HepG2 (cell line): ENCODE results near the gene SEMA4B. TPM values are rescaled to one million over a fixed set of nuclear protein-coding genes. Genes with fewer than 3 reads are reported as not detected.

Source experiments
- ARID2 ChIP-seq: sonication (generic); formaldehyde crosslinking; IDR thresholded peaks from 2 replicates; pipeline ENCODE4 v1.8.1; 2022; ENCODE audit warnings: mild to moderate bottlenecking, missing genetic modification reagents, borderline replicate concordance
- CHD2 ChIP-seq: IDR thresholded peaks from 2 replicates; pipeline ENCODE4 v1.6.1; 2011; ENCODE audit warnings: low read depth, low read length, improper control_type of control experiment
- EHMT2 ChIP-seq: fragments of 200-600 bp; sonication (generic); IDR thresholded peaks from 2 replicates; pipeline ENCODE4 v1.7.0; 2017; ENCODE audit warnings: antibody characterized with exemption, low read depth, low read length, borderline replicate concordance
- ELF1 ChIP-seq: sonication (generic); formaldehyde crosslinking; IDR thresholded peaks from 2 replicates; pipeline ENCODE4 v1.4.0; 2020; ENCODE audit warnings: missing genetic modification reagents
- ELF4 ChIP-seq: sonication (generic); formaldehyde crosslinking; IDR thresholded peaks from 2 replicates; pipeline ENCODE4 v1.5.0; 2020; ENCODE audit warnings: missing genetic modification reagents, mild to moderate bottlenecking, moderate library complexity, borderline replicate concordance
- FOSL2 ChIP-seq: sonication (generic); formaldehyde crosslinking; IDR thresholded peaks from 2 replicates; pipeline ENCODE4 v1.4.0; 2020; ENCODE audit warnings: missing genetic modification reagents
- MAFF ChIP-seq: IDR thresholded peaks from 2 replicates; pipeline ENCODE4 v1.6.1; 2011; ENCODE audit warnings: low read depth, low read length, improper control_type of control experiment
- NCOA1 ChIP-seq: sonication (generic); formaldehyde crosslinking; IDR thresholded peaks from 2 replicates; pipeline ENCODE4 v1.9.0; 2021; ENCODE audit warnings: missing genetic modification reagents
- SP4 ChIP-seq: sonication (generic); formaldehyde crosslinking; IDR thresholded peaks from 2 replicates; pipeline ENCODE4 v1.8.1; 2023; ENCODE audit warnings: mild to moderate bottlenecking, missing genetic modification reagents
- TP53 ChIP-seq: sonication (generic); formaldehyde crosslinking; conservative IDR thresholded peaks from 2 replicates; pipeline ENCODE4 v1.4.0; 2020; ENCODE audit warnings: missing genetic modification reagents
- ZNF292 ChIP-seq: sonication (generic); formaldehyde crosslinking; IDR thresholded peaks from 2 replicates; pipeline ENCODE4 v1.8.1; 2022; ENCODE audit warnings: mild to moderate bottlenecking, low read depth, missing genetic modification reagents, borderline replicate concordance
- ZNF3 ChIP-seq: IDR thresholded peaks from 2 replicates; pipeline ENCODE4 v1.7.0; 2017; ENCODE audit warnings: inconsistent platforms
- ZNF552 ChIP-seq: sonication (generic); formaldehyde crosslinking; IDR thresholded peaks from 2 replicates; pipeline ENCODE4 v1.9.0; 2022; ENCODE audit warnings: missing genetic modification reagents, mild to moderate bottlenecking, borderline replicate concordance
- polyA plus RNA-seq, 8 experiments: library from polyadenylated mRNA; depleted of rRNA in 3 of 8; stranded (reverse) in 7 of 8; unstranded in 1 of 8; fragments of >200 nt; fragmentation: Illumina TruSeq in 4 of 8; extraction: Trizol in 4 of 8; gene quantifications; 2 replicates each; pipeline versions ENCODE4 v1.2.1 to v1.2.3, GENCODE V29; 2011 to 2016; ENCODE audit warnings: low read depth in 4 of 8, missing spikeins in 1 of 8, mixed read lengths in 1 of 8; ENCODE audit not compliant: insufficient read depth in 1 of 8
- total RNA-seq, 5 experiments: library from RNA; depleted of rRNA; stranded (reverse); fragments of >200 nt; fragmentation: Illumina TruSeq; extraction: Trizol; gene quantifications; 2 replicates each; pipeline ENCODE4 v1.2.3, GENCODE V29; 2016; ENCODE audit warnings: low read depth in 1 of 5
- TF ChIP-seq, protein P1 (sequence below): sonication (generic); formaldehyde crosslinking; IDR thresholded peaks from 2 replicates; pipeline ENCODE4 v1.4.0; 2020; ENCODE audit warnings: missing genetic modification reagents
- TF ChIP-seq, protein P2 (sequence below): sonication (generic); formaldehyde crosslinking; IDR thresholded peaks from 2 replicates; pipeline ENCODE4 v1.4.0; 2020; ENCODE audit warnings: missing genetic modification reagents
- TF ChIP-seq, protein P3 (sequence below): sonication (generic); formaldehyde crosslinking; IDR thresholded peaks from 2 replicates; pipeline ENCODE4 v1.4.0; 2020; ENCODE audit warnings: low read depth, mild to moderate bottlenecking, missing genetic modification reagents
- TF ChIP-seq, protein P4 (sequence below): sonication (generic); formaldehyde crosslinking; IDR thresholded peaks from 2 replicates; pipeline ENCODE4 v1.5.1; 2020; ENCODE audit warnings: missing genetic modification reagents, mild to moderate bottlenecking, borderline replicate concordance

Gene SEMA4B
- total and polyA plus RNA-seq, 2 of the 13 experiments (the other 11 are each of a cell fraction or from before 2014, with no cell fraction given), result 2.1 to 17.0 TPM

DNA sequence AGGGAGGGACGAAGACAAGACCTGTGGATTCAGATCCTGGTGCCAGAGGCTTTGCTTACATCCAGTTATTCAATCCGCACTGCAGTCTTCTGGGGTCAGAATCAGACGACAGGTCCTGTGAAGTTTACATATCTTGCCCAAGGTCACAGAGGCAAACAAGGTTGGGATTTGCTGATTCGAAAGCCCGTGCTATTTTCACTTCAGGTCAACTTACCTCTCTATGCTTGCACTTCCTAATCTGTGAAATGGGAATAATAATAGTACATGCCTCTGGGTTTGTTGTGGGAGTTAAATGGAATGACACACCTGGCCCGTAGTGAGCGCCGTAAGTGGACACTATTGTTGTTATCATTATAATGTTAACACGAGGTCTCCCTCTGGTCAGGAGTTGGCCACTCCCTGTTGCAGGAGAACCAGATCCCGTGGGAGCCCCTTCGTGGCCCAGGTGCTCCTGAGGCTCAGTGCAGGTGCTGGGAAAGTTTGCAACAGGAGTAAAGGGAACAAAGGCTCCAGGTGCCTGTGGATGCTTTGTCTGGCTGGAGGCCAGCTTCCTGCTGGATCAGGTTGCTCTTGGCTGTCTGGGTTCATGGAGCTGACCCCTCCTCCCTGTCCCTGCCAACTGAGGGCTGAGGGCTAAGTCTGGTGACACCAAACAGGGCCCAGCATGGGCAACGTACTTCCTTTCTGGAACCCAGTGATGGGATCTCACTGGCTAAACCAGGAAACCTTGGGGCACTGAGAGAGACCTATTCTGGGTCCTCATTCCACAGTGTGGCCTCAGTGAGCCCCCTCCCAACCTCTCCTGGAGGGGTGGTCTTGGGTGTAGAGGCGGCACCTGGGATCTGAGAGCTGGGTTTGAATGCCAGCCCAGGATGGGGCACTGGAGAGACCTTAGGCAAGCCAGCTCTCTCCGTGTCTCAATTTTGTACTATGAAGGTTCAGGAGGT is 40.1 kb upstream of the SEMA4B start (continued):
- TF ChIP-seq, protein P1, sequence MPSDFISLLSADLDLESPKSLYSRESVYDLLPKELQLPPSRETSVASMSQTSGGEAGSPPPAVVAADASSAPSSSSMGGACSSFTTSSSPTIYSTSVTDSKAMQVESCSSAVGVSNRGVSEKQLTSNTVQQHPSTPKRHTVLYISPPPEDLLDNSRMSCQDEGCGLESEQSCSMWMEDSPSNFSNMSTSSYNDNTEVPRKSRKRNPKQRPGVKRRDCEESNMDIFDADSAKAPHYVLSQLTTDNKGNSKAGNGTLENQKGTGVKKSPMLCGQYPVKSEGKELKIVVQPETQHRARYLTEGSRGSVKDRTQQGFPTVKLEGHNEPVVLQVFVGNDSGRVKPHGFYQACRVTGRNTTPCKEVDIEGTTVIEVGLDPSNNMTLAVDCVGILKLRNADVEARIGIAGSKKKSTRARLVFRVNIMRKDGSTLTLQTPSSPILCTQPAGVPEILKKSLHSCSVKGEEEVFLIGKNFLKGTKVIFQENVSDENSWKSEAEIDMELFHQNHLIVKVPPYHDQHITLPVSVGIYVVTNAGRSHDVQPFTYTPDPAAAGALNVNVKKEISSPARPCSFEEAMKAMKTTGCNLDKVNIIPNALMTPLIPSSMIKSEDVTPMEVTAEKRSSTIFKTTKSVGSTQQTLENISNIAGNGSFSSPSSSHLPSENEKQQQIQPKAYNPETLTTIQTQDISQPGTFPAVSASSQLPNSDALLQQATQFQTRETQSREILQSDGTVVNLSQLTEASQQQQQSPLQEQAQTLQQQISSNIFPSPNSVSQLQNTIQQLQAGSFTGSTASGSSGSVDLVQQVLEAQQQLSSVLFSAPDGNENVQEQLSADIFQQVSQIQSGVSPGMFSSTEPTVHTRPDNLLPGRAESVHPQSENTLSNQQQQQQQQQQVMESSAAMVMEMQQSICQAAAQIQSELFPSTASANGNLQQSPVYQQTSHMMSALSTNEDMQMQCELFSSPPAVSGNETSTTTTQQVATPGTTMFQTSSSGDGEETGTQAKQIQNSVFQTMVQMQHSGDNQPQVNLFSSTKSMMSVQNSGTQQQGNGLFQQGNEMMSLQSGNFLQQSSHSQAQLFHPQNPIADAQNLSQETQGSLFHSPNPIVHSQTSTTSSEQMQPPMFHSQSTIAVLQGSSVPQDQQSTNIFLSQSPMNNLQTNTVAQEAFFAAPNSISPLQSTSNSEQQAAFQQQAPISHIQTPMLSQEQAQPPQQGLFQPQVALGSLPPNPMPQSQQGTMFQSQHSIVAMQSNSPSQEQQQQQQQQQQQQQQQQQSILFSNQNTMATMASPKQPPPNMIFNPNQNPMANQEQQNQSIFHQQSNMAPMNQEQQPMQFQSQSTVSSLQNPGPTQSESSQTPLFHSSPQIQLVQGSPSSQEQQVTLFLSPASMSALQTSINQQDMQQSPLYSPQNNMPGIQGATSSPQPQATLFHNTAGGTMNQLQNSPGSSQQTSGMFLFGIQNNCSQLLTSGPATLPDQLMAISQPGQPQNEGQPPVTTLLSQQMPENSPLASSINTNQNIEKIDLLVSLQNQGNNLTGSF (CRISPR knock-in tag), result no peak
- TF ChIP-seq, protein P2, sequence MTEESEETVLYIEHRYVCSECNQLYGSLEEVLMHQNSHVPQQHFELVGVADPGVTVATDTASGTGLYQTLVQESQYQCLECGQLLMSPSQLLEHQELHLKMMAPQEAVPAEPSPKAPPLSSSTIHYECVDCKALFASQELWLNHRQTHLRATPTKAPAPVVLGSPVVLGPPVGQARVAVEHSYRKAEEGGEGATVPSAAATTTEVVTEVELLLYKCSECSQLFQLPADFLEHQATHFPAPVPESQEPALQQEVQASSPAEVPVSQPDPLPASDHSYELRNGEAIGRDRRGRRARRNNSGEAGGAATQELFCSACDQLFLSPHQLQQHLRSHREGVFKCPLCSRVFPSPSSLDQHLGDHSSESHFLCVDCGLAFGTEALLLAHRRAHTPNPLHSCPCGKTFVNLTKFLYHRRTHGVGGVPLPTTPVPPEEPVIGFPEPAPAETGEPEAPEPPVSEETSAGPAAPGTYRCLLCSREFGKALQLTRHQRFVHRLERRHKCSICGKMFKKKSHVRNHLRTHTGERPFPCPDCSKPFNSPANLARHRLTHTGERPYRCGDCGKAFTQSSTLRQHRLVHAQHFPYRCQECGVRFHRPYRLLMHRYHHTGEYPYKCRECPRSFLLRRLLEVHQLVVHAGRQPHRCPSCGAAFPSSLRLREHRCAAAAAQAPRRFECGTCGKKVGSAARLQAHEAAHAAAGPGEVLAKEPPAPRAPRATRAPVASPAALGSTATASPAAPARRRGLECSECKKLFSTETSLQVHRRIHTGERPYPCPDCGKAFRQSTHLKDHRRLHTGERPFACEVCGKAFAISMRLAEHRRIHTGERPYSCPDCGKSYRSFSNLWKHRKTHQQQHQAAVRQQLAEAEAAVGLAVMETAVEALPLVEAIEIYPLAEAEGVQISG (CRISPR knock-in tag), result peak; percentile 15; the same call in 1 of the 2 replicates
- TF ChIP-seq, protein P3, sequence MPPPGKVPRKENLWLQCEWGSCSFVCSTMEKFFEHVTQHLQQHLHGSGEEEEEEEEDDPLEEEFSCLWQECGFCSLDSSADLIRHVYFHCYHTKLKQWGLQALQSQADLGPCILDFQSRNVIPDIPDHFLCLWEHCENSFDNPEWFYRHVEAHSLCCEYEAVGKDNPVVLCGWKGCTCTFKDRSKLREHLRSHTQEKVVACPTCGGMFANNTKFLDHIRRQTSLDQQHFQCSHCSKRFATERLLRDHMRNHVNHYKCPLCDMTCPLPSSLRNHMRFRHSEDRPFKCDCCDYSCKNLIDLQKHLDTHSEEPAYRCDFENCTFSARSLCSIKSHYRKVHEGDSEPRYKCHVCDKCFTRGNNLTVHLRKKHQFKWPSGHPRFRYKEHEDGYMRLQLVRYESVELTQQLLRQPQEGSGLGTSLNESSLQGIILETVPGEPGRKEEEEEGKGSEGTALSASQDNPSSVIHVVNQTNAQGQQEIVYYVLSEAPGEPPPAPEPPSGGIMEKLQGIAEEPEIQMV (CRISPR knock-in tag), result no peak
- TF ChIP-seq FOSL2 (CRISPR knock-in tag), result no peak
- no peak for TF ChIP-seq CHD2
- no peak for TF ChIP-seq ELF4 (CRISPR knock-in tag)
- no peak for TF ChIP-seq ZNF552 (CRISPR knock-in tag)
- TF ChIP-seq TP53 (CRISPR knock-in tag), result 0 out of 2 replicates have a peak, but pooled peaks have one; percentile 76
- no peak for TF ChIP-seq NCOA1 (CRISPR knock-in tag)
- TF ChIP-seq ARID2, result no peak
- TF ChIP-seq SP4 (CRISPR knock-in tag), result no peak
- no peak for TF ChIP-seq MAFF
- TF ChIP-seq ZNF292 (CRISPR knock-in tag), result peak; percentile 33; the same call in 1 of the 2 replicates
- TF ChIP-seq, protein P4, sequence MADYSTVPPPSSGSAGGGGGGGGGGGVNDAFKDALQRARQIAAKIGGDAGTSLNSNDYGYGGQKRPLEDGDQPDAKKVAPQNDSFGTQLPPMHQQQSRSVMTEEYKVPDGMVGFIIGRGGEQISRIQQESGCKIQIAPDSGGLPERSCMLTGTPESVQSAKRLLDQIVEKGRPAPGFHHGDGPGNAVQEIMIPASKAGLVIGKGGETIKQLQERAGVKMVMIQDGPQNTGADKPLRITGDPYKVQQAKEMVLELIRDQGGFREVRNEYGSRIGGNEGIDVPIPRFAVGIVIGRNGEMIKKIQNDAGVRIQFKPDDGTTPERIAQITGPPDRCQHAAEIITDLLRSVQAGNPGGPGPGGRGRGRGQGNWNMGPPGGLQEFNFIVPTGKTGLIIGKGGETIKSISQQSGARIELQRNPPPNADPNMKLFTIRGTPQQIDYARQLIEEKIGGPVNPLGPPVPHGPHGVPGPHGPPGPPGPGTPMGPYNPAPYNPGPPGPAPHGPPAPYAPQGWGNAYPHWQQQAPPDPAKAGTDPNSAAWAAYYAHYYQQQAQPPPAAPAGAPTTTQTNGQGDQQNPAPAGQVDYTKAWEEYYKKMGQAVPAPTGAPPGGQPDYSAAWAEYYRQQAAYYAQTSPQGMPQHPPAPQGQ, result no peak
- TF ChIP-seq EHMT2, result no peak
- TF ChIP-seq ZNF3 (CRISPR knock-in tag), result no peak
- TF ChIP-seq ELF1, result peak; percentile 5; the same call in 1 of the 2 replicates
